Germinal center (tissue), 1 donor: ENCODE measurements around the gene DRD5.

Source experiments
- DNase-seq: peaks from one replicate; pipeline ENCODE4 v3.0.0; 2012; ENCODE audit warnings: mixed read lengths, low spot score

Gene DRD5

GRCh38 chr4:9816285-9816684 is 34.9 kb downstream of the DRD5 start:
- no peak for DNase-seq

- DNase-seq: no peak
Measured at GRCh38 chr4:9820343-9820742, 38.9 kb downstream of the DRD5 start.

GRCh38 chr4:9825049-9825448 is 43.6 kb downstream of the DRD5 start:
- DNase-seq: no peak

GRCh38 chr4:9826551-9826950 is 45.1 kb downstream of the DRD5 start:
- no peak for DNase-seq

GRCh38 chr4:9832640-9833039 is 51.2 kb downstream of the DRD5 start:
- no peak for DNase-seq

- DNase-seq: no peak
Measured at GRCh38 chr4:9833421-9833820, 52.0 kb downstream of the DRD5 start.
